Stromal cell of bone marrow (primary cell): ENCODE measurements around the gene RBBP7.
"Not testable (repeated sequence)": the region's sequence is repeated elsewhere in the genome, so short reads cannot be mapped to it uniquely, and the experiment has no call there.

Source experiments
- DNase-seq: peaks from one replicate; pipeline ENCODE4 v3.0.0-alpha.2; 2012; ENCODE audit warnings: low read depth

RBBP7 gene

DNA sequence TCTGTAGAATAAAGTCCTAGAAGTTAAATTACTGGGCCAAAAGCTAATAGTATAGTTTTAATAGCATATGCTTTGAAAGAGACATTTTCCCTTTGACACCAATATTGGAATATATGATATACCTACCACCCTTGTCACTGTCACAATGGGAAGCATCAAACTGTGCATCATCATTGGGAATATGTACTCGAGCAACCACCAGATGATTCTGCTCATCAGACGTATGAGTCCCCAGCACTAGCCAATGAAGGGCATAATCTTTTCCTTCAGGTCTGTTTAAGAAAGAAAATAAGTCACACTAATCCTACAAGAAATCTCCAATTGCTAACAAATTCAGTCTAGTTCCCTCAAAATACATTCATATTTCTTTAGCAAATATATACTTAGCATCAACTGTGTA lies 7.3 kb downstream of the RBBP7 start:
- no peak for DNase-seq

DNA sequence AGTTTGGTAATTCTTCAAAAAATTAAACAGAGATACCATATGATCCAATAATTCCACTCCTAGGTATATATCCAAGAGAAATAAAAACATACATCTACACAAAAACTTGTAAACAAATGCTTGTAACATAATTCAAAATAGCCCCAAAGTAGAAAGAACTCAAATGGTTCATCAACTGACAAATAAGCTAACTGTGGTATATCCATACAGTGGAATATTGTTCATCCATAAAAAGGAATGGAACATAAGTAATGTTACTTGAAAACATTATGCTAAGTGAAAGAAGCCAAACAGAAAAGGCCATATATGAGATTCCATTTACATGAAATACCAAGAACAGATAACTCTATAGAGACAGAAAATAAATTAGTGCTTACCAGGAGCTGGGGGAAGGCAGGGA lies 13.4 kb downstream of the RBBP7 start:
- DNase-seq = no peak

DNA sequence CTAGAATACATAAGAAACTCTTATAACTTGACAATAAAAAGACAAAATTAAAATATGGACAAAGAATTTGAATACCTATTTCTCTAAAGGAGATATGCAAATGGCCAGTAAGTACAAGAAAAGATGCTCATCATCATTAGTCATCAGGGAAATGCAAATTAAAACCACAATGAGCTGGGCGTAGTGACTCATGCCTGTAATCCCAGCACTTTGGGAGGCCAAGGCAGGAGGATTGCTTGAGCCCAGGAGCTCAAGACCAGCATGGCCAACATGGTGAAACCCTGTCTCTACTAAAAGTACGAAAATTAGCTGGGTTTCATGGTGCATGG lies 14.1 kb downstream of the RBBP7 start:
- not testable (repeated sequence) for DNase-seq

DNA sequence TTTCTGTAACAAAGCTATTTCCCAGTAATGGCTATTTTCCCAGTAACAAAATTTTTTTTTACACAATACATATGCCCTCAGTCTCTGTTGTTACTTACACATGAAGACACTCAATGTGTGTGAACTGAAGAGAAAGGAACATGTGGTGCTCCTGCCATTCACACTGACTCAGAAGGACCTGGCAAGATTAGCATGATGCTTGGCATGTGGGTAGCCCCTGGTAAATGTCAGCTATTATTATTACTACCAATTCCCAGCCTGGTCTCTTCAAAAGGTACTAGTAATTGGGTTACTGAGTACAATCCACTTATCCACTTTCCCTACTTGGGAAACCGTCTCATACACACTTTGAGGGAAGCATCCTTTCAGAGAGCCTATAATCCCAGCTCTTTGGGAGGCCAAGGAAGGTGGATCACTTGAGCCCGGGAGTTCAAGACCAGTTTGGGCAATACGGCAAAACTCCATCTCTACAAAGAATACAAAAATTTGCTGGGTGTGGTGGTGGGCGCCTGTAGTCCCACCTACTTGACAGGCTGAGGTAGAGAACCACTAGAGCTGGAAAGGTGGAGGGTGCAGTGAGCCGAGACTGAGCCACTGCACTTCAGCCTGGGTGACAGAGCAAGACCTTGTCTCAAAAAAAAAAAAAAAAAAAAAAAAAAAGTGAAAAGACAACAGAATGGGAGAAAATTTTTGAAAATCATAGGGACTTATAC lies 14.6 kb downstream of the RBBP7 start:
- no peak for DNase-seq

DNA sequence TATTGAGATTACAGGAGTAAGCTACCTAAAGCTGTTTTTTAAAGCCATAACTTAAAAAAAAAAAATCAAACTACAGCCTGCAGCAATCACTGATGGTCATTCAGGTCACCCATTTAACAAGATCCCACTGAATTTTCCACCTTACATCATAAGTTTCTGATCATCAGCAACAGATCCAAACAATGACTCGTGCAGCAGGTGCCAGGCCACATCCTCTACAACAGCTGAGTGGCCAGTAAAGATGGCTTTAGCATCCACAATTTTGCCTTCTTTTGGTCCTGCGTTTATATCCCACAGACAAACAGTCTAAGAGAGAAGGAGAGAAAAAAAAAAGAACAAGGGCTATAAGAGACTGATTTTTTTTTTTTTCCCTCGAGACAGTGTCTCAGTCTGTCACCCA lies 16.6 kb downstream of the RBBP7 start:
- no peak for DNase-seq

DNA sequence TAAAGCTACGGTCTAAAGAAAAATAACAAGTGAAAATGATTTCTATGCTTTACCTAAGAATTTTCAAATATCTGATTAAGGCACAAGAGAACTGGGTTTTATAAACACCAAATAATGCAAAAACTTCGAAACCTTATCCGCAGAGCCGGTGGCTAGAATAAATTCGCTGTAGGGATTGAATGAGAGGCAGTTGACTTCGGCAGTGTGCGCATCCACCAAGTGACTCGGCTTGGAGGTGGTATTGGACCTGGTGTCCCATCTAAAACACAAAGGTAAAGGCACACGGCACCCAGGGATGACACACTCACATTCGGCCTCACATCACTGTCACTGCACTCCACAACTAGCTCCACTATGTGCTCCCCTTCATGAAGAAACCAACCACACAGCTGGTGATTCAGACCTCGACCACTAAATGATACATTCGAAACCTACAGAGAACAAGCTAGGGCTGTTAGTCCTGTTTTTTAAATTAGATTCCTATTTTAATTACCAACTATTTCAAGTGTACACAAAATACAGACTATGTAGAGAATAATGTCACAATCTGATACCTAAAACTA lies 17.5 kb downstream of the RBBP7 start:
- DNase-seq = no peak

DNA sequence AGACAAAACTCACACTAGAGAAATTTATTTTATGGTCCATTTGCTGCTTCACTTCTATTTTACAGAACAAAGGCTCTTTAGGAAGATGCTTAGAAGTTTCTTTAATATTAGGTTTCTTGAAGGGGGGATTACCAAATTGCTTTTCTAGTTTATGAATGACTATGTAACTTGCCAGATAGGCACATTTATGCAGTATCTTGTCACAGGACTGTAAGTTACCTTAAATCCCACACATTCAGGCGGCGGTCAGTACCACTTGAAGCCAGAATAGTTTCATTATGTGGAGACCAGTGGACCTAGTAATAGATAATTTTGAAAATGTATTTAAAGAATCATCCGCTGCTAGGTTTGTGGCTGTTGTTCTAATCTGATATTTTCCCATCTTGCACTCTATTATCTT lies 18.3 kb downstream of the RBBP7 start:
- no peak for DNase-seq

DNA sequence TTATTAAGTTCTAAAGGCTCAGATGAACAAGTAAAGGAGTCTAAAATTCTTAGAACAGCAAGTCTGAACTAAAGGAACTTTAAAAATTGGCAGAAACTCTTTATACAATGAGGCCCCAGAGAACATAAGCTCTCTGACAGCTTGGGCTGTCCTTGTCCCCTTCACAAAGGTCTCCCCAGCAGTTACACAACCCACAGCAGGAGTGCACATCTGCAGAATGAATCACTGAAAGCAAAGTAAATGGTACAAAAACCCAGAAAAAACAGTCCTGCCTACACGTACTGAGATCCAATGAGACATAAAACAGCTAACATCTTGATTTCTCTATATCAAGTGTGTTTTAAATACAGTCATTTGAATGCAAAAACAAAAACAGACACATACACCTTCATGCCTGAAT lies 18.7 kb downstream of the RBBP7 start:
- DNase-seq = no peak

DNA sequence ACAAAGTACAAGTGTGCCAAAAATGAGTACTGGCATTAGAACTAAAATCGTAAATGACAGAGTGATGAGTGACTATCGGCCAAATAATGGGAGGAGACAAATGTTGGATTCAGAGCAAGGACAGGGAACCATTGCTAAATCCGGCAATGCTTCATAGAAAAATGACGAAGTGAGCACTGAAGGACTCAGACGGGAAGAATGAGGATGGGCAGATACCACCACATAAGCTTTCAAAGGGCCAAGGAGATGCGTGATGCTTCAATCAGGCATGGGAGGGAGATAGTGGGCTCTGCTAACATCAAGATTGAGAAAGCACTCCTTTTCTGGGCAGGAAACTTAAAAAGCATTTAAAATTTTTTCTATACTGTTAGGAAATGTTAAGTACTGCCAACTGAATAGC lies 21.6 kb downstream of the RBBP7 start:
- no peak for DNase-seq

DNA sequence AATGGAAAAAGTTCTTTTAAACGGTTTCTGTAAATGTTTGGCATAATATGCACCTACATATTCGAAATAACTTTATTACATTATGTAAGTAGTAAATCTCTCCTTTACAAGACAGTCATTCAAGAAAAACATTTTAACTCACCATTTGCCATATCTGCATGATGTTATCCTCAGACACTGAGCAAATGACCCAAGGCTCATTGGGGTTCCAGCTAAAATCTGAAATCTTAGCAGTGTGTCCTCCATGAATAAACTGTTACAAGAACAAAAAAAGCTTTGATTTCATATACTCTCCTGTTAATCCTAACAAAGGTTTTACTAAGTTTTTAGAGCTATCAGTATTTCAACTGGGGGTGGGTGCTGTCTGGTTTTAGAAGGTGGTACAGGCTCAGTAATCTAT lies 24.5 kb downstream of the RBBP7 start:
- DNase-seq = no peak

DNA sequence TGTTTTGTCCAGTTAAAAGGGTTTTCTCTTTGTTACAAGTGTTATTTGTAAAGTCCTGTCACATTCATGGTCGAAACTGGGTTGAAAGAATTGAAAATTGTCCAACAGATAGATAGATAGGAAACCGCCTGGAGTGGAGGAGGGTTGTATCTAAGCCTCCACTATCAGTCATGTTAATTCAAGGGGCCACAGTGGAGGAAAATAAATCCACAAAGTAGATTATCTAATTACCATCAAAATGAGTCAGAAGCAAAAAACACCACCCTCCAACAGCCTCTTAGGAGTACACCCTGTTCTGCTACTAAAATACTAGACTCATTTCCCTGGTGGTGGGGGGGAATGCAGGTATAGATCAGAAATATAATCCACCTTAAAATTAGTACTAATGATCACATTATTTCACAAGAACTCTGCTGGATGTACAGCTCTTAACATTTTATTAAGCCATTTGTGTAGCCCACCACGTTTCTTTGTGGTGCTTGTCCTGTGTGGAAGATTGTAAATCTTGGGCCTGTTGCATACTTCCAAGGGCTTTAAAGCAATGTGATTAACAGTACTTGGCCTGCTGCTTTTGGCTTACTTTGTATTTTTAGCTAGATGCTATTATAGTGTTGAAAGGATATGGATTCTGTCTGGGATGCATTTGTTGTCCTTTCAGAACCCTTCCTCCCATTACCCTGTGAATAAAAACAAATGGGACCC lies 26.8 kb downstream of the RBBP7 start:
- no peak for DNase-seq

DNA sequence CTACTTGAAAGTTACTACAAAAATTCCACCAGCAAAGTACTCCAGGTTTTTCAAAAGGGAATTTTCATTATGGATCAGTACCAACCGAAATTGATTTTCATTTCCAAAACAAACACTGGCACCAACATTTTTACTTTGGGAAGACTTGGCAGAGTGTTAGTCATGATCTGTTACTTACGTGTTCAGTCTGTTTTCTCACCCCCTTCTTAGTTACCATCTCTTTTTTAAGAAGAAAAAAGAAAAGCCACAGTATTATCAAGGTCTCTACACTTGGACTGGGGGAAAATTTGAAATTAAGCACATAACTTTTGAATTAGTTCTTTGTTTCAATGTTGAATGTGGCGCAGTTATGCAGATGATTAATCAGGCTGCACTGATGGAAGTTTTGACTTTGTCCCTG lies 27.5 kb downstream of the RBBP7 start:
- no peak for DNase-seq

DNA sequence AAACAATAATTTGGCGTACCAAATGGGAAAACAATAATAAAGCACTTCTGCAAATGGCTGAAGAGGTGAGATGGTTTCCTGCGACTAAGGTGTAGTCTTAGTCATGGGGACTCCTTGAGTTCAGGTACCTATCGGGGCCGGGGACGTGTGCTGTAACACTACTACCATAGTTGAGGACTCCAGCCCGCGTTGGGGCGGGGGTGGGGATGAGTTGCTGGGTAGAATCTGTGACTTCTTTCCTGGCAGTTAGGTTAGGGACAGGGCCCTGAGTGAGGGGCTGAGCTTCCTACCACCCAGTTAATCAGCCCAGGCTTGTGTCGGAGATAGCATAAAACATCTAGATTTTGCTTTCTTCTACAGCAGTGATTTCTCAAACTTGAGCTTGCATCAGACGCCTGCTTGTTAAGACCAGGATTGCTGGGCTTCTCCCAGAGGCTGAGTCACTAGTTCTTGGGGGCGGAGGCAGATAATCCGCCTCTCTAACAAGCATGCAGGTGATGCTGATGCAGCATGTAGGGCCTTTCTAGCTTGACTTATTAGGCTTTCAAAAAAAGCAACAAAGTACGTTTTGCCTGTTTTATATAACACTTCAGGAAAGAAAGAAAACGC lies 30.2 kb downstream of the RBBP7 start:
- peak; percentile 26 for DNase-seq

DNA sequence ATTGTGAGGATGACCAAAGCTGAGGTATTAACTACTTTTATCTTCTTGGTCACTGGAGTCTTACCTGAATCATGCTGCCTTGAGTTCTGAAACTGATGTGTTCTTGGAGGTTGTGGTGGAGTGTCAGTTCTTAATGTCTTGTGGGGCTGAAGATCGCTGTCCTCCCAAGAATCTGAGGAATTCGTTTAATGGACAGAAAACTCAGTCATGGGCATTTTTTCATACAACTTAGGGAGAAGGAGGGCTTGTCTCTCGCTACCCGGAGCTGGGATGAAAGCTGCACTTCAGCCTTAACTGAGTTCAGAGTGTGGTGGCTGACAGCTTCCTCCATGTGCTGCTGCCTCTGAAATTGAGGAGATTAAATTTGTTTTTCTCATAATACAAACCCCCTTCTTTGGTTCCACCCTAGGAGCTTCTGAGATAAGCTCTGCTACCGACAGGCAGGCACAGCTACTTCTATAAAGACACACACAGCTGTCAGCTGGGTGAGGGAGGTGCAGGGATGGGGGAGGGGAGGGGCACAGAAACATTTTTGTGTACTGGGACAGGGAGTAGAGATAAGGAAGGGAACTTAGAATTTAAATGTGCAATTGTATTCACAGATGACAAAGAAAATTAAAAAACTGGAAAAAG lies 30.8 kb downstream of the RBBP7 start:
- DNase-seq = no peak

DNA sequence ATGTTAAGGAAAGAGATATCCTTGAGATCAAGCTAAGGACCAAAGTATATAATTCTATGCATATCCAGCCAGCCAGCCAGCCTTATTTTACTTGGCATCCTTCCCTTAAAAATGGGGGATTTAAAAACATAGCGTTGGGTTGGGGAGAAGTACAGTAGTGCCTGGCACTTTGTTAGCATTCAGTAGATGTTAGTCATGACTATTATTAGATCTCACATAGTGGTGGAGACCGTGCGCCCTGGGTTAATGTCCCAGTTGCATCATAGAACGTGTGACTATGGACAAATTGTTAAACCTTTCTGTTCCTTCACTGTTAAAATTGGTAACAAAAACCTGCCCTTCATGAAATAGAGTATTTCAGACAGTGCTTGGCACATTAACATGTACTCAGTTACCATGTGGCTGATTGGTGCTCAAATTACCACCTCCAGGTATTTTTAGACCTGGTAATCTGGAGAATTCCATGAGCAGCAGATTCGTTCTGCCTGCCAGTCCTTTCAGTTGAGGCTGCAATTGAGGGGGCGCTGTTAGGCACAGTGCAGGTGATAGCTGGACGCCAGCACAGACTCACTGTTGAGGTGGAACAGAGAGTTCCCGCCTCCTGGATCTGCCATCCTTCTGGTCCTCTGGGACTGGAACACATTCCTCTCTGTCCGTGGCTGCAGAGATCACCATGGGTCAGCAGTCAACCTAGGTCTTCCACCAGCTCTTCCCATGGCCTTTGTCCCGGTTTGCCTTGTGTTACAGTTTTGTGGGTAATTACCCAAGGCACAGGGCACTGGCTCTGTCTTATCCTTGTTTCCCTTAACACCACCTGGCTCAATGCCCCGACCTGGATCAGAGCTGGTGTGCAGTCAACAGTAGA lies 31.7 kb downstream of the RBBP7 start:
- peak; percentile 63 for DNase-seq

DNA sequence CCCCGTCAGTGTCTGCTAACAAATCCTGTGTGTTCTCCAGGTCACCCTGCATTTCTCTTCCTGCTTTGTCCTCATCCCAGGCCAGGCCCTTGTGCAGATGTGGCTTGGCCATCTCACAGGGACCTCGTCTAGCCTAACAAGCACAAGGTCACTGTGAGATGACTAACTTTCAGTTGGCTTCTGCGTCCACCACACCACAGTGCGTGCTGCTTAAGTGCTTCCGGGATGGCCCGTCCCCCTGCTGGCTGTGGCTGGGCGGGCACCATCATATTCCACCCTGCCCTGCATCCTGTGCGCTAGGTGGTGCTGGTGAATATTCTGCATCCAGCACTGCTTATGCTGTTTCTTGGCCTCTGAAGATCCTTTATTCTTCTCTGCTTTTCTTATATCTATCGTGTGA lies 33.8 kb downstream of the RBBP7 start:
- DNase-seq = no peak

DNA sequence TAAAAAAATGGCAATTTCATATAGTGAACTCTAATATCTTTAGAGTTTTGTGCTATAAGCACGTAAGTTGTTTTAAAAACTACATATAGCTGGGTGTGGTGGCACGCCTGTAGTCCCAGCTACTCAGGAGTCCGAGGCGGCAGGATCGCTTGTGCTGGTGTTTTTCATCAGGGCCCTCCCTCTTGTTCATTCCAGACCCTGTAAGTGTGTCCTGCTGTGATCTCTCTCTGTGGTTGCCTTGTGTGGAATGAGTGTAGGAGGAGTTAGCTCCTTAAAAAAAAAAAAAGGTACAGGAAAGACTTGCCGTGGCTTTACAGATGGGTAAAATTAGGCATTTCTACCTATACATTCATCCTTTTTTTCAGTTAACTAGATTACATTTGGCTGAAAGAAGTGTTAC lies 35.4 kb downstream of the RBBP7 start:
- no peak for DNase-seq

DNA sequence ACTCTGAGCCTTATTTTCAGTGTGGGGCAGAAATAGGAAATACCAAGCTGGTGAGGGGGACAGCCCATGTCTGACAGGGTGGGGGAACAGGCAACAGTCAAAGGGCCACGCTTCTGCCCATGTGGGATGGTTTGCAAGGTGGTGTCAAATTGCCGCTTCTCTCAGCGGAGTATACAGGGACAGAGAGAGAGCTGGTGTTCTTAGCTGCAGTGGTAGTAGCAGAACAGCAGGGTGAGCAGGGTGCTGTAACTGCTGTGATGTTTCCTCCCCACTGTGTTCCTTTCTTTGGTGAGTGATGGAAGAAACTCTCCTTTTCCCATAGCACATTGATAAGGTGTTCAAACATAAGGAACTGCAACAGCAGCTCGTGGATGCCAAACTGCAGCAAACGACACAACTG lies 37.9 kb downstream of the RBBP7 start:
- DNase-seq = no peak

DNA sequence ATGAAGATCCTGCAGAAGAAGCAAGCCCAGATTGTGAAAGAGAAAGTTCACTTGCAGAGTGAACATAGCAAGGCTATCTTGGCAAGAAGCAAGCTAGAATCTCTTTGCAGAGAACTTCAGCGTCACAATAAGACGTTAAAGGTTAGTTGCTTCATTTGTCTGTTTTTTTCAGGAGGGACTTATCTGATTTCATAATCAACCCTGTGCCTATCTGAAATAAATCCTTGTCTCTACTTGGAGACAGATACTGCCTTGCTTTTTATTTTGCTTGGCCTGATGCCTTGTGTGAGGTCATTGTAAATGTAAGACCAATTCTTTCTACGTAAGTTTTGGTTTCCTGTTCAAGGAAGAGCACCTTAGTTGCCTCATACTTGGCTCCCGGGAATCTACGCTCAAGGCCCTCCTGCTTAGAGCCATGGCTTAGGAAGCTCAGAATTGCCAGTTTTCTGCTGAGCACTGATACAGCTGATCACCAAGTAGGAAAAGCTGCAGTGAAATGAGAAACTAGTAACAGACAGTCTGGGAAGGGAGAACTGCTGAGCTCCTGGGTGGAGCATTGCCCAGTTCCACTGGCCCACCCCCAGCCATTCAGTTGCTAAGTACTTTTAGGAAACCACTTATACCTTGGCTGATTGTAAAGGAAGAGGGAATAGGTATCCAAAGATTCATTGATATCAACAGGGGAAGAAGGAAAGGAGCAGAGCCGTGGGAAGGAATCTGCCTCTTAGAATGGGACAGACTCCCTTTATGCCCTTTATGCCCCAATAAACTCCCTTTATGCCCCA lies 41.8 kb downstream of the RBBP7 start:
- DNase-seq = peak; percentile 56

DNA sequence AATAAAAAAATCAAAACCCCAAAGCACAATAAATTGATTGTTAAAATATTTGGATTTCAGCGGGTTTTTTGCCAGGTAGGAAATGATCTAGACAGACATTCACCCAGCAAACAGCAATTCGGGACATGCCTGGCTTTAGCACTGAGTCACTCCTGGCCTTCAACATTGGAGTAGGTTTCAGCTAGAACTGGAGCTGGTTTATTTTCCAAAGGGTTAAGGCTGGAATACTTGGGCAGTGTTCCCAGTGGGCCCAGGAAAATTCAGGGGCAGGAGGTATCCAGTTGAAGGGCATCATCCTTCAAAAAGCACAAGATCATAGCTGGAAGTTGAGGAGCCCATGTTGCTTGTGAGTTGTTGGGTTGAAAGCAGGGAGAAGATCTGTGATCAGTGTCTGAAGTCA lies 42.9 kb downstream of the RBBP7 start:
- no peak for DNase-seq

DNA sequence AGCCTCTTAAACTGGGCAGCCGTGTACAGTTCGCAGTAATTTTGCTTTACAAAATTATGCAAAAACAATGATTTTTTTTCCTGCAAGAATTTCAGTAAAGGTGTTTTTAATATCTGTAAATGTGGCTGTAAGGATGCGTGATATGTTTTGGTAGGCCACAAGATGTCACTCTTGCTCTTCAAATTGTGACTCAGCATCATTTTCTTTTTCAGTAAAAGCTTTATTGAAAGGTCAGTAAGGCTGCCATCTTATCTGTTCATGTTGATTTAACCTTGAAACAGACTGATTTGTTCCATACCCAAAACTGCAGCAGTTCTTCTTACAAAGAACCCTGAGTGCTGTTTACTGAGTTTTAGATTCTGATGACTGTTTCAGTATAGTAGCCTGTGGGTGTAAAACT lies 44.0 kb downstream of the RBBP7 start:
- DNase-seq = peak; percentile 31
